Effector CD4-positive, alpha-beta T cell (primary cell): ENCODE measurements around the gene TIMP3.

Experiments used
- DNase-seq: peaks from one replicate; pipeline ENCODE4 v3.0.0-alpha.2; 2020

The TIMP3 gene

DNA sequence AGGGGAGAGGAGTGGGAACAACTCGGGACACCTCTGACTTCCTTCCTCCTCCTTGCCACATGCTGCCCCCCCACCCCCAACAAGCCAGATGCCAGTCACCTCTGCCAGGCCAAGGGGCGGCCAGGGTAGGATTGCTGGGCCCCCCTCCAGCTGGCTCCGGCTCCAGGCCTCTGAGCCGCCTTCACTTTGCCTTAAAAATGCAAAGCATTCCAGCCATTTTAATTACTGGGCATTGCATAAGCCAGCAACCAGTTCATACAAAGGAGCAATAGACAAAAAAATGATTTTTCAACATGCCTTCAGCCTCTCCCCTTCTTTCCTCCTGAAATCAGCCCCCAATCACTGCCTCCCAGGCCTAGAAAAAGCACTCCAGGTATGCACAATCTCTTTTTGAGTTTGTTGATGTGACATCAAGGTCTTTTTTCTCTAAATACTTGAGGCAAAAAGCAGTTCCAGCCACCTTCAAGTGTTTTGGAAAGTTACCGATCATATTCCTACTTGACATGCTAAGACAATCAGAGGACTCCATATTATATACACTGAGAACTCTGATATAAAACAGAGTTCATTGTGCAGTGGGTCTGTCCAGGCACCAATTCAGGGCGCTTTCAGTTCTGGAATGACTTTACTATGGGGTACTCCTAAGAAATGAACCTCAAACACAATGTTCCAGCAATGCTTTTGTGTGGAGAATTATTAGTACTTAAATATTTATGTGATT is 12.4 kb upstream of the TIMP3 start:
- DNase-seq: no peak

DNA sequence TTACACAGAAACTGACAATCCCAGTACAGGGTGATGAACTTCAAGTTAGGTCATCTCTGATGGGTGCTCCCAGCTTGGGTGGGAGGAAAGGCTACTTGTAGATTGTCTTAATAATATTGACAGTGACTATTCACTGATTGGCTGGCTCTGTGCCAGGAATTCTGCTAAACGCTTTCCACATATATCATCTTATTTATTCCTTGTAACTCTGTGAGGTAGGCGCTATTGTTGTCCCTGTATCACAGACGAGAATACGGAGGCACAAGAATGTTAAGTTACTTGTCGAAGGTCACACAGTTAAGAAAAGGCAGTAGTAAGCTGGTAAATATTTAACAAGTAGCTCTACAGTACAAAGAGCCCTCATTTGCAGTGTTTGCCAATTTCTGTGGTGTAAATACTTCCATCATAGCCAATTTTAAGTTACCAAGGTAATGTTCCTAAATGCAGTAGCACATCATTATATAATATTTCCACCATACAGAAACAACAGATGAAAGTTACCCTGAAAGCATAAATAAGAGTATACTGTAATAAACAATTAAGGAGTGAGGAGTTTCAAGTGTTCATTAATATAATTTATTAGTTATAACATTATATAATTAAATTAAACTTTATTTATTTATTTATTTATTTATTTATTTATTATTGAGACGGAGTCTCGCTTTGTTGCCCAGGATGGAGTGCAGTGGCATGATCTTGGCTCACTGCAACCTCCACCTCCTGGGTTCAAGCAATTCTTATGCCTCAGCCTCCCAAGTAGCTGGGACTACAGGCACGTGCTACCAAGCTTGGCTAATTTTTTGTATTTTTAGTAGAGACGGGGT is 11.5 kb upstream of the TIMP3 start:
- DNase-seq: no peak

DNA sequence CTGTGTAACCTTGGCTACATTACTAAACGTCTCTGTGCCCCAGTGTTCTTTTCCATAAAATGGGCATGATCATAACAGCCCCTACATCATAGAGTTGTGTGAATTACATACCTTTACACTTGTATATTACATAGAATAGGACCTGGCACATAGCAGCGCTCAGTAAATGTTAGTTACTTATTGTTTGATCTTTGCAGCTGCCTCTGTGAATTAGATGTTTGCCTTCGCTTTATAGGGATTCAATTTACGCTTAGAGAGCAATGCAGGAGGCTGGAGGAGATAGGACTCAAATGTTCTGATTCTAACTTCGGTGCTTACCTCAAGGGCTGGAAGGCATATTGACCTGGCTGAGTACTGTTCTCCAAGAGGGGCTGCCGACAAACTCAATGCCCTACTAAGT is 10.4 kb upstream of the TIMP3 start:
- no peak for DNase-seq

DNA sequence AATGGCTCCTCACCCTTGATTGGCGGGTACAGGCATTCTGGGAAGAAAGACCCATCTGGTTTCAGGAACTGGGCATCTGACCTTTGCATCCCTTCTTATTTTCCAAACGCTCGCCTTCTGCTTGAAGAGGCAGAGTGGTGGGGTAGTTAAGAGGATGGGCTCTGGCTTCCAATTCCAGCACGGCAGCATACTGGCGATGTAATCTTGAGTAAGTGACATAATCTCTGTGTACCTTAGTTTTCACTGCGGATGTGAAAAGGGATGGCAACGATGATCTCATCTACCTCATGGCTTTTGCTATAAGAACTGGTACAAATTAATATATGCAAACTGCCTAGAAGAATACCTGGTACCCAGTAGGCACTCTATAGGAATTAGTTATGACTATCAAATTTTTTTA is 10.0 kb upstream of the TIMP3 start:
- no peak for DNase-seq

DNA sequence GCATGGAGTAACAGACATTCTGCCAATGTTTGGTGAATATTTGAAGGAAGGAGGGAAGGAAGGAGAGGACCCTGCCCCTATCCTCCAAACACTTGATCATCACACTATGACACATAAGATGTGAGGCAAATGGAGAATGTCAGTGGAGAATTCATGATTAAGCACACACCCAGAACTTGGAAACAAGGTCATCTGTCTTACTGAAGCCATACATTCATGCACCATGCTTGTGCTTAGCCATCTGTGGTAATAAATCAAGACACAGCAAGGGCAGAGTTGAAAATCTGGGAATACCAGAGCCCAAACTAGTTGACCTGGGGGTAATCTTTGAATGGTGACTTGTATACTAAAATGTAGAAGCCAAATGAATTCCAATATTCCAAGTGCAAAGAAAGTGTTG is 7.9 kb upstream of the TIMP3 start:
- DNase-seq: no peak

DNA sequence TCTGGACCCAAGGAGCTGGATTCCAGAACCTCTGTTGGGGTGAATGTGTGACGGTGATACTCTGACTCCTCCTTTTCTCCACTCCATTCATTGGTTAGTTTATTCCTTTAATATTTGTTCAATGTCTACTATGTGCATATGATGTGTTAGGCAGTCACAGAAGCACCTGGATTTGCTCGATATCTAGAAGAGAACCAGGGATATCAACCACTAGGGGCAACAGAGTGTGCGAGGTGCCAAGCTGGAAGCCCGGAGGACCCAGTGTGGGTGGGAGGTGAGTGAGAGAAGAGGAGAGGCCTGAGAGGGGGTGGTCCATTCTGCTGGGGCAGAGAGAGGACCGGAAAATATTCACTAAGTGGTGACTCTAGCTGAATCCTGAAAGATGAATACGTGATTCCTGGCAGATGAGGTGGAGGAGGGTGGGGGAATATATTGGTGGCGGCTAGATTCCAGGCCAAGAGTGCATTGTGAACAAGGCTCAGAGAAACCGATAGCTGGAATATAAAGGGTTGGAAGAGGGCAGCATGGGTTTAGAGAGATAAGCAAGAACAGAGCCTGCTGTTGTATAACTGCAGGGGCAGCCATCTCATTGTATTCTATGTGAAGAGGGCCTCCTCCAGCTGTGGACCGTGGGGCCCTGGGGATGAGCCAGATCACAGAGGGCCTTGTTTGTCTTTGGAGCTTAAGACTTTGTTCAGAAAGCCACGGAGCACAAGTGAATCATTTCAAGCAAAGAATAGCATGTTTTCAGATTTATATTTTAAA is 6.9 kb upstream of the TIMP3 start:
- DNase-seq: no peak

DNA sequence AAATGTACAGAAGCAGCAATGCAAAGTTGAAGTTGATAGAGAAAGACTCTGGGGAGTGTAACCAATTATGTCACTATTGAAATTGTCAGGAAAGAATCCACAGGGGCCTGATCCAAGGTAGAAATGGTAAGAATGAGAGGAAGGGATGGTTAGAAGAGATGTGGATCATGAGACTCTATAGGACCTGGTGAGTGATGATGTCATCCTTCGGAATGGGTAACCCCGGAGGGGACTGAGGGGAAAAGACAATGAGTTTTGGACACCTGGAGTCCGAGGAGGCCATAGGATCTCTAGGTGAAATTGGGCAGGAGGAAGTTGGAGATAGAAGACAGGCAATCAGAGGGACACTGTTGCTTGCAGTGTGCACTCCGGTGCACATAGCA is 6.3 kb upstream of the TIMP3 start:
- no peak for DNase-seq

DNA sequence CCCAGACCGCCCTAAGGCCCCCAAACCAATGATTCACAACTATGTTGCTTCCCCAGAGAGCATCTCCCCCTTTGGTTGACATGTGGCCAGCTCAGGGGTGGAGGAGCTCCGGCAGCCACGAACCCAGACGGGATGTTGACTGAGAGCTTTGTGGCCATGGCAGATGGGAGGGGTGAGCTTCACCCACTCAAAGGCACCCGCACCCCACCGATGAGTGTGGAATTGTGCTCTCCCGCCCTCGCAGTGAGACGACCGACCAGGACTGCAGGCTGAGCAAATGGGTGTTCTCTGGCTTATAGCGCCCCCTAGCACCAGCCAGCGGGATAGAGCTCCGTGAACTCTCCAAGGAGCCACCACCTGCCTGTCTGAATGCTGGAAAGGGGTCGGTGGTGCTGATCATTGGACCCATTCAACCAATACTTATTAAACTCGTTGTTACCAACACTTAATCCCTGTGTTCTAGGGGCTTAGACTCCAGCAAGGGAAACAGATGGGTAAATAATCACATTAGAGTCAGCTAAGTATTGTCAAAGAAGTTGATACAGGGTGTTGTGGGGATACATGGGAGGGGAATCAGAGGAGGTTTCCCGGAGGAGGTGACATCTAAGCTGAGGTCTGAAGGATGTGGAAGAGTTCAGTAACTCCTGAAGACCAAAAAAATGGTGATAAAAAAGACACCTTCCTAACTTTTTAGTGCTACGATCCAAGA is 4.5 kb upstream of the TIMP3 start:
- peak; percentile 31 for DNase-seq

DNA sequence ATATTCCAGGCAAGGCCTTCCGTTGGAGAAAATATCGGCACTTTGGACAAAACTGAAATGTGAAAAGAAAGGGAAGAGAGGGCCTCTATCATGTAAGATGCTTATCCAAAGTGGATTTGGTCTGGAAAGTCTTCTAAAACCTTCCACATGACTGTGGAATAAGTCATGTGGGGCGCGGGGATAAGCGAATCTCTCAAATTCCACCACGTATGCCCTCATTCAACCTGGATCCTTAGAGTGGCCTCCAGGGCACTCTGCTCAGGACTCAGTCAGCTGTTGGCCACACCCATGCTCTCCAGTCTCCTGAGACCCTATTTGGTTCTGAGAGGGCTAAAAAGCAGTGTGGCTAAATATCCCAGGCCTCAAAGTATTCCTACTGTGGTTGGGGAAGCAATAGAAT is 2.0 kb upstream of the TIMP3 start:
- DNase-seq: no peak

DNA sequence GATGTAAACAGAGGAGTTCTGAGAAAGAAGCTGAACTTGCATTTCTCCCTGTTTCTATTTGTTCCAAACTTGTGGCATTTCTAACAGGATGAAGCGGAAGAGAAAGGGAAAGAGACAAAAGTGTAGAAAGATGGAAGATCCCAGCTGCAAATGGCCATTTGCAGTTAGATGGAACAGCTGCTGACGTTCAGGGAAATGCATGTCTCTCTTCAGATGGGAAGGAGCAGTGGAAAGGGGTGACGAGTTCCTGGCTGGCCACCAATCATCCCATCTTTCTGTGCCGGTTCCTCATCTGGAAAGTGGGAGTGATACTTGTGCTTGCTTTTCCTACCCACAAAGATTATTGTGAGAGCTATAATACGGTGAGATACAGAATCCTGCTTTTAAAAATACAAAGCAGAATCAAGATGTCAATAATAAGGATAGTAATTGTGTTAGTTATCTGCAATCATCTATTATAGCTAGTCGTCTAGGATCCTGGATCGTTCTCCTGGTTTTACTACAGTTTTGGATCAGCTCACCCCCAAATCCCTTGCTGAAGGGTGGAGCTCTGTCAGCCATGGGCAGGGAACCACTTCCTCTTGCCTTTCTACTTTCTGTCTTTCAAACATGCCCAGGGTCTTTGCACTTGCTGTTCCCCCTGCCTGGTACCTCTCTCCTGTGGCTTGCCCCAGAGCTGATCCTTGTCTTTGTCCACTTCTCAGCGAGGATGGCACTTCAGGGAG is 1.2 kb upstream of the TIMP3 start:
- no peak for DNase-seq

DNA sequence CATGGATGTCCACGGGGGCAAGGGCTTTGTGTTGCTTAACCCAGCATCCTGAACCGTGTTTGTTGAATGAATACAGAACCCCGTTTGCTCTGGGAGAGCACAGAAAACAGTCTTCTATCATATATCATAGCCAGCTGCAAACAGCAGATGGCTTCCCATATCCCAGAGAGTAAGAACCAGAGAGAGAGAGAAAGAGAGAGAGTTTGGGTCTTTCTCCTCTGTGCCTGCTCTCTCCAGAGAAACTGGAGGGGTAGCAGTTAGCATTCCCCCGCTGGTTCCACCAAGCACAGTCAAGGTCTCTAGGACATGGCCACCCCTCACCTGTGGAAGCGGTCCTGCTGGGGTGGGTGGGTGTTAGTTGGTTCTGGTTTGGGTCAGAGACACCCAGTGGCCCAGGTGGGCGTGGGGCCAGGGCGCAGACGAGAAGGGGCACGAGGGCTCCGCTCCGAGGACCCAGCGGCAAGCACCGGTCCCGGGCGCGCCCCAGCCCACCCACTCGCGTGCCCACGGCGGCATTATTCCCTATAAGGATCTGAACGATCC is 440 bp upstream of the TIMP3 start:
- no peak for DNase-seq

DNA sequence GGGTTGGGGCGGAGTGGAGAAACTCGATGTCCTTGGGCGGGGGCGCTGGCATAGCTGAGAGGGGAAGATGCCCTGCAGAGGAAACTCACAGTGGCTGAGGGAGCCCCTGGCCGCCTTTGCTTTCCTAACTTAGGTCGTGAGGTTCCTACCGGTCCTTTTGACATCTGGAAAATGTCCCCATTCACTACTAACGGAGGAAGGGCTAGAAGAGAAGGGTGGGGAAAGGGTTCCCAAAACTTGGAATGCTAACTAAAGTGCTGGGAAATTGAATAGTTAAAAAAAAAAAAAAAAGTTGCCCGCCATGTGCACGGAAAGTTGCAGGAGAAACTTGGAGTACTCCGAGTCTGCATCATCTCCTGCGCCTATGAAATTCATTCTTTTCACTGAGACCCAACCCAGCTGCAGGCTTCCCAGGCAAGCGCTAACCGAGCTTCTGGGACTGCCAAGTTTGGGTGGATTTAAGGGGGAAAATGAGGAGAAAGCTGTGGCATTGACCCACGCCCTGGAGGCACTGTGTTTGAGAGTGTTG is 796 bp downstream of the TIMP3 start:
- no peak for DNase-seq

DNA sequence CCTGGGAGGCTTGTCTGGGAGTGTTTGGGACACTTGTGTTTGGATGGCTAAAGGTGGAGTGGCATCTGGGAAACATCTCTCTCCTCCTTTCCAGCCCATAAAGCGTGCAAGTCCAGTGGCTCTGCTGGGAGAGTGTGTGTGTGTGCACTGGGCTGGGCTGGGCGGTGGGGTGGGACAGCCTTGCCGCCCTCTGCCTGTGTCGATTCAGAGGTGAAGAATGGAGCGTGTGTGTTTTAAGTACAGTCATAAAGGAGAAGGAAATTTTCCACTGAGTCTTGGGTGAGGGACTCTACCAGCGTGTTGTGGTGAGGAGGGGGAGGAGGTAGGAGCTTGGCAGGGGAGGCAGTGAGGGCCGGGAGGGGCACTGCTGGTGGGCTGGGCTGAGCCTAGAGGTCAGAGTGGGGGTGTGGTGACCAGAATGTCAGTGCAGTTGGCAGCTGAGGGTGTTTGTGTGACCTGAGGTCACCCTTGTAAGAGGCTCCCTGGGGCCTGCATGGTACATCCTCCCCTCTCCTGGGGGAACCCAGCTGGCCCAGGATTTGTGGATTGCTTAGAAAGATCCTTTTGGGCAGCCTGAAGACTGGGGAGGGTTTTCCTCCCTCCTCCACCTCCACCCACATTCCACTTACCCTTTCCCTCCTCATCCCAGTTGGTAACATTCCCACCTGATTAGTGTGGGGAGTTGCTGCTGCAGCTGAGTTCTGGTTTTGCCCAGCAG is 1.7 kb downstream of the TIMP3 start:
- DNase-seq: no peak

DNA sequence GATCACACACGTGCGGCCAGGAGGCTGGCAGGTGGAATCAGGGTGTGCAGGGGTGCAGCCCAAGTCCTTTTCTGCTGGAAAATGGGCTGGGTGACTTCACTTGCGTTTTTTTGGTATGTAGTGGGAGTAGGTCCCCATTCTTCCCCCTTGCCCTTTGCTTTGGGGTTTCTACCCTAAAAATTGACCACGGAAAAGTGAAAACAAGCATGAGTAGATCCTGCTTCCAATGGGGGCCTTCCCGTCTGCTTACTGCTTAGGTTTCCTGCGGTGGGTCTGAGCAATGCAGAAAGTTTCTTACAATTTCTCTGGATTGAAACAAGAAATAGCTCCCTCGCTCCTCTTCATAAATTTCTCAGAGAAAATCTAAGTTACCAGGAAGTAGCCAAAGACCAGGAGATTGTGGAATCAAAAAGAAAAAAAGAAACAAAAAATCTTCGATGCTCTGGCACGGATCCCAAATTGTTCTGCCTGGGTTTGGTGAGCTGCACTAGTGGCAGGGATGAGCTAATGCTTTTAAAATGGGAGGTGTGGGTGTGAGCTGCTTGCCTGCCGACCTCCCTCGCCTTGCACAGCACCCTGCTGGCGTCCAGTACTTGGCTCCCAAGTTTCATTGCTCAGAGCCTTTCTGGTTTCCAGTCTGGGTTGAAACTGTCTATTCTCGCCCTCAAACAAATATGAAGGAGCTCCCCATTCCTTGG is 2.4 kb downstream of the TIMP3 start:
- no peak for DNase-seq

DNA sequence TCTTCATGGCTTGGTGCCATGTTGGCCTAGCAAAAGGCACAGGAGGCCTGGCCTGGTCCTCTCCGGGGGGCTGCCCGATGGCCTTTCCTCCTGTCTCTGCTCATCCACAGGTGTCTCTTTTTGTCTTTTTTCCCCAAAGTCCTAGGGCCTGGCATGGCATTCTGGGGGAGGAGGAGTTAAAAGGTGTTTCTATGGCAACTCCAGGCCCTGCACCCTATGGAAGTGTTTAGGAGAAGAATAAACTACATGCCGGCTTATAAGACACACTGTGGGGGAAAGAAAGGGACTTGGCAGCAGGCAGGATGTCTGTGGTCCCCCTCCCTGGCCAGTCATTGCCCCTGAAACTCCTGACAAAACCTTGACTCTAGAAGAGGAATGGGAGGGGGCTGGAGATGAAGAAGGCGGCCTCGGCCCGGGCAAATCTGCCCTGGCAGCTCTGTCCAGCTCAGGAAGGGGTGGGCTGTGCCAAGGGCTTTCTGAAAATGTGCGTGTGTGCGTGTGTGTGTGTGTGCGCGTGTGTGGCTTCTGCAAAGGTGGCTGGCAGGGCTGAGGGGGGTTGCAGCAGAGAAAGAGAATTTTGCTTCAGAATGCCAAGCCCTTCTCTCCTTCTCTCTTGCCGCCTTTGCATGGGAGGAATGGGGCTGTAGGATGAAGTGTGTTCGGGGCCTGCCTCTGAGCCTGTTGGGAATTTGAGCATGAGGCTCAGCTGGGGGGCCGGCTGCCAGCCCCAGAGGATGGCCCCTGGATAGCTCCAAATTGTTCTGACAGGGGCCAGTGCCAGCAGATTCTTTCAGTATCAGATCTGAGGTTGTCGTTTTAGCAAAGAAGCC is 3.2 kb downstream of the TIMP3 start:
- DNase-seq: no peak

DNA sequence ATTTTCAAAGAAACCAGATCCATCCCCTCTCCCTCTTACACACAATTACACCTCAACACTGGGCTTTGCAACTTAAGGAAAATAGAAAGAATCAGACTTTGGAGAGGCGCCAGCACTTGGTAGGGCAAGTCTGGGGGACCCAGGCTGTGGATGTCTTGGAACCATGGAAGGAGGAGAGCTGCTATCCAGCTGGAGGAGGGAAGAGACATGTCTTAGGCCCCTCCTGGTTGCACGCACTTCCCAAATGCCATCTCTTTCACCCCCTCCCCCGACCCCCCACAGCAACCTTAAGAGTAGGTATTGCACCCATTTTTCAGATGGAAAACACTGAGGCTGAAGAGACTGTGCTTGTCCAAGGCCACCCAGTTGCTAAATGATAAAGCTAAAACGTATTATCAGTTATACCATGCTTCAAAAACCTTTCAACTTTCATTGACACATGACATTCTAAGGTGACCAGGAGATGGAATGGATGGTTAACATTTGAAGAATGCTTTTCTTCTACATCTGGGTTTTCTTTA is 3.9 kb downstream of the TIMP3 start:
- DNase-seq: no peak

DNA sequence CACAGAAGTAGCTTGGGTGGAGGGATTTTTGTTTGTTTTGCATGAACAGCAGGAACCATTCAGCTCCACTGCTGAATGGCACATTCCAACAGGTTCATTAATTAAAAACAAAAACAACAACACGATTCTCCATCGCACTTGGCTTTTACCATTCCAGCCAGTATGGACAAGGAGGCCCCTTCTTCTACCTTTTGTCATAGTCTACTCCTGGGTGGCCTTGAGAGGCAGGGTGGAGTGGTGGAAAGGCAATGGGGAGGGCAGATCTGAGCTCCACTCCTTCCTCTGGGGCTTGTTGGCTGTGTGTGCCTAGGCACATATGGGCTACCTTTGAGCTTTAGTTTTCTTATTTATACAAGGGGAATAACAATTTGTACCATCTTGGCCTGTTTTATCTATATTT is 4.8 kb downstream of the TIMP3 start:
- no peak for DNase-seq

DNA sequence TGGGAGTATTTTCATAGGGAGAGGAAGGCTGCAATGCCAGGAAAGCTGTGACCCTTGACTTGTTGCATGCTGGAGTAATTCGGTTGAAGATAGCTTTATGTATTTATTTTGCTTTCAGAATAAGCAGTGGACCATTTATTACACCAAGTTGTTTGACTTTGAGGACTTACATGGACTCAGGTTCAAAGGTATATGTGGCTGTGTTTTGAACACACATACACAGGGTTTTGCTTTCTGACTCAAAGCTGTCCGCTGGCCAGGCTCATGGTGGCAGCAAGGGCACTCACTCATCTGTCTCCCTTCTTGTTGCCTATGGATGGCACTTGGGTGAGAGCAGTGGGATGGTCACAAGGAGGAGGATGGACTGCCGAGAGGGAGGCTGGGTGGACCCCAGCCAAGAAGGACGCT is 6.5 kb downstream of the TIMP3 start:
- no peak for DNase-seq
